NT2/D1 (cell line): ENCODE data around the gene IFNA1.
A peak's percentile ranks its signal among the peaks of the same experiment; 100 is the strongest.
"Not testable (repeated sequence)": the region's sequence is repeated elsewhere in the genome, so short reads cannot be mapped to it uniquely, and the experiment has no call there.

Experiments used
- DNase-seq: peaks from one replicate; pipeline ENCODE4 v3.0.0-alpha.2; 2011; ENCODE audit warnings: low read depth, low spot score
- H3K27me3 ChIP-seq: 2 replicates; pipeline ENCODE4 v1.6.0; 2011; ENCODE audit warnings: mild to moderate bottlenecking; ENCODE audit not compliant: insufficient read length, insufficient read depth
- H3K36me3 ChIP-seq: 2 replicates; pipeline ENCODE4 v1.6.1; 2011; ENCODE audit warnings: mild to moderate bottlenecking, low read length, mixed read lengths; ENCODE audit not compliant: insufficient read depth, insufficient read length
- H3K4me1 ChIP-seq: 2 replicates; pipeline ENCODE4 v1.5.1; 2011; ENCODE audit not compliant: insufficient read depth, insufficient read length
- H3K4me3 ChIP-seq: 2 replicates; pipeline ENCODE4 v1.5.1; 2011; ENCODE audit warnings: low read depth; ENCODE audit not compliant: insufficient read length
- H3K9ac ChIP-seq: 2 replicates; pipeline ENCODE4 v1.6.0; 2011; ENCODE audit warnings: low read depth; ENCODE audit not compliant: insufficient read length
- H3K9me3 ChIP-seq: 2 replicates; pipeline ENCODE4 v1.5.1; 2011; ENCODE audit warnings: mild to moderate bottlenecking, low read length; ENCODE audit not compliant: insufficient read depth
- SUZ12 ChIP-seq: IDR thresholded peaks from 2 replicates; pipeline ENCODE4 v1.6.1; 2011; ENCODE audit not compliant: insufficient read length, insufficient read depth; ENCODE audit errors: extremely low read depth
- YY1 ChIP-seq: IDR thresholded peaks from 2 replicates; pipeline ENCODE4 v1.6.1; 2011; ENCODE audit not compliant: insufficient read length, insufficient read depth
- ZNF274 ChIP-seq: IDR thresholded peaks from 2 replicates; pipeline ENCODE4 v1.6.1; 2011; ENCODE audit warnings: mild to moderate bottlenecking, low read depth, low read length

IFNA1 gene

GRCh38 chr9:21428235-21428634 lies 12.0 kb upstream of the IFNA1 start:
- TF ChIP-seq ZNF274, result no peak
- TF ChIP-seq SUZ12, result no peak
- no peak for TF ChIP-seq YY1
- no peak for DNase-seq
- Histone ChIP-seq H3K4me1 (no peaks in the 10 kb centered on the region), H3K4me3 (no peak overlapping the region), H3K9me3 (no peaks in the 10 kb centered on the region), H3K9ac (no peak overlapping the region), H3K36me3 (no peaks in the 10 kb centered on the region), H3K27me3 (no peaks in the 10 kb centered on the region)

- no peak for DNase-seq
- Histone ChIP-seq H3K36me3 (no peaks in the 10 kb centered on the region), H3K9me3 (no peaks in the 10 kb centered on the region), H3K4me3 (no peak overlapping the region), H3K4me1 (no peaks in the 10 kb centered on the region), H3K9ac (no peak overlapping the region), H3K27me3 (no peaks in the 10 kb centered on the region)
- TF ChIP-seq SUZ12 (no peak), ZNF274 (no peak), YY1 (no peak)
These were observed 11.0 kb upstream of the IFNA1 start for GRCh38 chr9:21429191-21429590.

- no peaks in the 10 kb centered on the region for H3K9me3 ChIP-seq
- no peaks in the 10 kb centered on the region for H3K27me3 ChIP-seq
- DNase-seq, result no peak
- no peaks in the 10 kb centered on the region for H3K4me1 ChIP-seq
- H3K36me3 ChIP-seq, result no peaks in the 10 kb centered on the region
- no peak overlapping the region for H3K9ac ChIP-seq
- H3K4me3 ChIP-seq, result no peak overlapping the region
- TF ChIP-seq YY1, result no peak
These were observed 7.4 kb upstream of the IFNA1 start for GRCh38 chr9:21432672-21433425.

- H3K4me3 ChIP-seq, result no peak overlapping the region
- no peaks in the 10 kb centered on the region for H3K9me3 ChIP-seq
- H3K4me1 ChIP-seq, result no peaks in the 10 kb centered on the region
- no peak for TF ChIP-seq YY1
- no peak for TF ChIP-seq ZNF274
- no peak for TF ChIP-seq SUZ12
- H3K9ac ChIP-seq, result no peak overlapping the region
- H3K27me3 ChIP-seq, result no peaks in the 10 kb centered on the region
- peak; percentile 43 for DNase-seq
- H3K36me3 ChIP-seq, result no peaks in the 10 kb centered on the region
These were observed 5.8 kb upstream of the IFNA1 start for GRCh38 chr9:21434202-21435014.

GRCh38 chr9:21435015-21435383 lies 5.2 kb upstream of the IFNA1 start:
- not testable (repeated sequence) for H3K27me3 ChIP-seq, H3K9ac ChIP-seq, H3K4me3 ChIP-seq, H3K36me3 ChIP-seq, H3K9me3 ChIP-seq, H3K4me1 ChIP-seq, DNase-seq

- TF ChIP-seq ZNF274 (no peak), YY1 (no peak), SUZ12 (no peak)
- no peaks in the 10 kb centered on the region for H3K27me3 ChIP-seq
- DNase-seq, result no peak
- no peak overlapping the region for H3K4me3 ChIP-seq
- H3K9me3 ChIP-seq, result no peaks in the 10 kb centered on the region
- no peaks in the 10 kb centered on the region for H3K4me1 ChIP-seq
- H3K9ac ChIP-seq, result no peak overlapping the region
- H3K36me3 ChIP-seq, result no peaks in the 10 kb centered on the region
These were observed 3.8 kb downstream of the IFNA1 start for GRCh38 chr9:21443849-21444625.

- not testable (repeated sequence) for H3K27me3 ChIP-seq, DNase-seq
These were observed 9.1 kb downstream of the IFNA1 start for GRCh38 chr9:21449312-21449711.

More at GRCh38 chr9:21449312-21449711, 9.1 kb downstream of the IFNA1 start:
- not testable (repeated sequence) for H3K4me3 ChIP-seq, H3K4me1 ChIP-seq, H3K9ac ChIP-seq, H3K9me3 ChIP-seq, H3K36me3 ChIP-seq
